Measurements from ENCODE around the gene ATAD5.
A peak's percentile ranks its signal among the peaks of the same experiment; 100 is the strongest.
"Not testable (repeated sequence)": the region's sequence is repeated elsewhere in the genome, so short reads cannot be mapped to it uniquely, and the experiment has no call there.

Gene ATAD5

DNA sequence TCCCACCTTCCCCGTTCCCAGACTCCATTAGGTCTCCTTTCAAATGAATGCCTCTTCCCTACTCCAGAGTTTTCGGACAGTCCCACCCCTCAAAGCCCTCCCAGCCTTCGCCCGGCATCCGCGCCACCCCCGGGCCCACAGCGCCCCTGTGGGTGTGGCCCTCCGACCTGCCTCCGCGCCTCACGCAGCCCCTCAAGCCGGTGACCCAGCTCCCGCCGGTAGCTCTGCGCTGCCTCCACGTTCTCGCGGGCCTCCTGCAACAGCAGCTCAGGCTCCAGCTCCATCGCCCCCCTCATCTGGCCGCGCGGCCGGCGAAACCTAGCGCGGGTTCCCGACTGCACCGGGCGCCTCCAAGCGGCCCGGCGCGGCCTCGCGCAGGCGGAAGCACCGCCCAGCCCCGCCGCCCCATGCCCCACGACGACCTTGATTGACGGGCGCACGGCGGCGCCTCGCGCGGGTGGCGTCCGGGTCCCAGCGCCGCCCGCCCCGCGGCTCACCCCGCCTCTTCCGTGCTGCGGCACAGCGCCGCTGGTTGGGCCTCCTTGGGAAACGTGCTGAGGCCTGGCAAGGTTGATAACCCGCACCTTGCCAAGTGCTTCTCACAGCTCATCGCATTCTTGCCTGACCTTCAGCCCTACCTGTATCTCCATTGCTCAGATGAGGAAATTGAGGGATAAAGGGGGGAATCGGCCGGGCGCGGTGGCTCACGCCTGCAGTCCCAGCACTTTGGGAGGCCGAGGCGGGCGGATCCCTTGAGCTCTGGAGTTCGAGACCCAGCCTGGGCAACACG is 7.2 kb upstream of the ATAD5 start, which contains the start of gene CRLF3:
CRLF3 (minus strand) TSS at position 337 of the 790 bp plus-strand sequence; CDS start at position 296, 41 bp downstream.
- peak; percentile 93 for DNase-seq

DNA sequence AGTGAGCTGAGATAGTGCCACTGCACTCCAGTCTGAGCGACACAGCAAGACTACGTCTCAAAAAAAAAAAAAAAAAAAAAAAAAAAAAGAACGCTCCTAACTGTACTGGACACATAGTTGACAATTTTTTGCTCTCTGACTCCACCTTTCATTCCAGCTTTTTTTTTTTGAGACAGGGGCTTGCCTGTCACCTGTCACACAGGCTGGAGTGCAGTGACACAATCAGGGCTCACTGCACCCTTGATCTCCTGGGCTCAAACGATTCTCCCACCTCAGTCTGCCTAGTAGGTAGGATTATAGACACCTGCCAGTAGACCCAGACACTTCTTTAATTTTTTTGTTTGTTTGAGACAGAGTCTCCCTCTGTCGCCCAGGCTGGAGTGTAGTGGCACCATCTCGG is 4.7 kb upstream of the ATAD5 start:
- no peak for DNase-seq

DNA sequence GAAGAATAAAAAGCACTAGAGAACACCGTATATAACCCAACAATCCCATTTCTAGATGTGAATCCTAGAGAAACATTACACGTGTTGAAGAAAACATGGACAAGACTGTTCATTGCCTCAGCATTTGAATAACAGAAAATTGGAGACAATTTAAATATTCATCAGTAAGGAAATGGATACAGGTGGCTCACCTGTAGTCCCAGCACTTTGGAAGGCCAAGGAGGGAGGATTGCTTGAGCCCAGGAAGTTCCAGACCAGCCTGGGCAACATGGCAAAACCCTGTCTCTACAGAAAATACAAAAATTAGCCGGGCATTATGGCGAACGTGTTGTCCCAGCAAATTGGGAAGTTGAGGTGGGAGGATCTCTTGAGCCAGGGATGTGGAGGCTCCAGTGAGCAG is 2.7 kb upstream of the ATAD5 start:
- no peak for DNase-seq

DNA sequence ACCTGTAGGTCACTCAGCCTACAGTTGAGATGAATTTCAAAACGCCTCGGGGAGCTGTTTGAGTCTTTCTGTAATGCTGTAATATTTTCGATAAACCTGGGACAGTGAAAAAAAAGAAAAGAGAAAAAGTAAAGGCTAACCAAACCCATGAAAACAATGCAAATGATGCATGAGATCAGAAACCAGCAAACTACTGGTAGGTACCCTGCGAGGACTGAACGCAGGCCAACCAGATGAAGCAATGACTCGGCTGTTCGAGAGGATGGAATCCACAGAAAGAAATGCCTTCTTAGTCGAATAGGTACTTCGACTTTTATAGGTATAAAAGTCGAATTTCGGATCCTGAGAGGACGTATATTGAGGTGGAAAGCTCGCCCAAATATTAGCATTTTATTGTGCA is 509 bp upstream of the ATAD5 start:
- no peak for DNase-seq

DNA sequence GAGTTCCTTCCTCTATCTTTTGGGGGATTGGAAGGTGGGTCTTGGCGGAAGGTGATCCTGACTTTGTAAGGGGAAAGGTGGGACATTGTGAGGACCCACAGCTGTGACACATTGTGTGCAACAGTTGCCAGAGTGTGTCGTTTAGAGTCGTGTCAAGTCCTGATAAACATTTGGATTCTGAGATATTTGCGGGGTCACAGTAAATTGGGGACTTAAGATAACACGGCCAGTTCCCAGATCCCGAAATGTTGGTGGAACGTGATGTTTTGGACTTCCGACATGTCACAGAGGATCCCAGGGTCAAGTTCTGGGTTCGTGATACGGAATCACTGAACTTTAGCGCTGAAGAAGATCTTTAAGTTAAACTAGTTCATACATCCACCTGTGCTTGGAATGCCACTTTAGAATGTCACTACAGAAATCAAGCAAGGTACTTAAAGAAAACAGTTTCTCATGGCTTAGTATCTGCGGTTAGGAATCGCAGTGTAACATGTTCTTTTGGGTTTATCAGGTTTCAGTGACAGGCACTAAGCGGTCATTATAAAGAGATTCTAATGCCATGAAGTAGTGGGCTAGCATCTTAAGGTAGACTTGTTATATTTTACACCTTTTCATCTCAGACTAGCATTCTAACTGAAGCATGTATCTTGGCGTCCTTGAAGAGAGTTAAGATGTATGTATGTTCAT is 815 bp downstream of the ATAD5 start:
- no peak for DNase-seq

DNA sequence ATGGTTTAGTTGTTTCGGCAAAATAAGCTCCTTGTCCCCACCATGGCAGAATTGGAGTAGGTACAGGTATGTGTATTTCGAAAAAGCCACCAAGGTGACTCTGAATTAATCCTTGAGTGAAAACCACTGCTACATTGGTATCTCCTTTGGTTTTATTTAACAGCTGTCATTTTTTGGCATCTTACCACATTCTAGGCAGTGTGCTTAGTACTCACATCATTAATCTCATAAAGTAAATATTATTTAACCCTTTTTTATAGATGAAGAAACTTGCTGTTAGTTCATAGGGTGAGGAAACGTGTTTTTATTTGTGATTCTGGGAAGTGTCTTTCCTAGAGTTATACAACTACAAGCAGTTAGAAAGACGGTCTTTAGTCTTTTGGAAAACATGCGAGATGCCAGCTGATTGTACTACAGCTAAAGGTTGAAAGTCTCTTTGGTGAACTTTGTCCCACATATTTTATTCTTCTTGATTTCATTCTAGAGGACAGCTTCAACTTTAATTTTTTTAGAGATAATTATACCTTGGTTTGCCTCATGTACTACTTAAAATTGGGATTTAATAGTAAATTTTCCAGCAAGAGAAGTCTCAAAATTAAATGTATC is 6.5 kb downstream of the ATAD5 start:
- DNase-seq, result no peak

DNA sequence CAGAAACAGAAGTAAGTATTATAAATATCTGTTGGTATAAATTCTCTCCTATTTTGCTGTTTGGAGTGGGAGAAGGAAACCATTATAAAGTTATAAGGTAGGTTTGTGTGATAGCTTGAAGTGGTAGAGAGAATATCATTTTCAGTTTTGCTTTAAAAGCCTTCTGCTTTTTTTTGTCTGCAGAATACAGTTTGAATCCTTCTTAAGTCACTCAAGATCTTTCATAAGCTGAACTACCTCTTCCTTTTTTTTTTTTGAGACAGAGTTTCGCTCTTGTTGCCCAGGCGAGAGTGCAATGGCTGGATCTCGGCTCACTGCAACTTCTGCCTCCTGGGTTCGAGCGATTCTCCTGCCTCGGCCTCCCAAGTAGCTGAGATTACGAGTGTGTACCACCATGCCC is 9.0 kb downstream of the ATAD5 start:
- DNase-seq, result no peak

- no peak for DNase-seq
Observed at GRCh38 chr17:30848021-30848420, 16.3 kb downstream of the ATAD5 start.

DNA sequence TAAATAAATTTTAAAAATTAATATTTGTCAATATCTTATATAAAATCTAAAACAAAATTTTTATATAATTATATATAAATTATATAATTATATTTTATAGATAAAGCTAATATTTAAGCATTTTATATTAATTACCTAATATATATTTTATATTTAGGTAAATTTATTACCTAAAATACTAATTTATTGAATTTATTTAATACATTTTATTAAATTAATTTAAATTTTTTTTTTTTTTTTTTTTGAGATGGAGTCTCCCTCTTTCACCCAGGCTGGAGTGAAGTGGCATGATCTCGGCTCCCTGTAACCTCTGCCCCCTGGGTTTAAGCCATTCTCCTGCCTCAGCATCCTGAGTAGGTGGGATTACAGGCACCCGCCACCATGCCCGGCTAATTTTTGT is 22.4 kb downstream of the ATAD5 start:
- no peak for DNase-seq

DNA sequence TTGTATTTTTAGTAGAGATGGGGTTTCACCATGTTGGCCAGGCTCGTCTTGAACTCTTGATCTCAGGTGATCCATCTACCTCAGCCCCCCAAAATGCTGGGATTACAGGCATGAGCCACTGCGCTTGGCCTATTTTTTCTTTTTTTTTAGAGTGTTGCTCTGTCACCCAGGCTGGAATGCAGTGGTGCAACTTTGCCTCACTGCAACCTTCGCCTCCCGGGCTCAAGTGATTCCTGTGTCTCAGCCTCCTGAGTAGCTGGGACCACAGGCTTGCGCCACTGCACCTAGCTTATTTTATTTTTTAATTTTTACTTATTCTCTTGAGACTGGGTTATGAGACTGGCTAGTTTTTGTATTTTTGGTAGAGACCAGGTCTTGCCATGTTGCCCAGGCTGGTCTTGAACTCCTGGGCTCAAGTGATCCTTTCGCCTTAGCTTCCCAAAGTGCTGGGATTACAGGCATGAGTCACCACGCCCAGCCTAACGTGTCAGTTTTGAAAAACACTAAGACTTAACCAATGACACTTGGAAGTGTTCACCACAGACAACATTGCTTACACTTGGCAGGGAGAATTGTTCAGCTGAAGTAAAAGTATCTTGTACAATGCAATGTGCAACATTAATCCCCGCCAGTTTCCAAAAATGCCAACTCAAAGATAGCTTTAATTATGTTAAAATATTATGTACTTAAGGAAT is 26.9 kb downstream of the ATAD5 start:
- DNase-seq, result peak; percentile 4

DNA sequence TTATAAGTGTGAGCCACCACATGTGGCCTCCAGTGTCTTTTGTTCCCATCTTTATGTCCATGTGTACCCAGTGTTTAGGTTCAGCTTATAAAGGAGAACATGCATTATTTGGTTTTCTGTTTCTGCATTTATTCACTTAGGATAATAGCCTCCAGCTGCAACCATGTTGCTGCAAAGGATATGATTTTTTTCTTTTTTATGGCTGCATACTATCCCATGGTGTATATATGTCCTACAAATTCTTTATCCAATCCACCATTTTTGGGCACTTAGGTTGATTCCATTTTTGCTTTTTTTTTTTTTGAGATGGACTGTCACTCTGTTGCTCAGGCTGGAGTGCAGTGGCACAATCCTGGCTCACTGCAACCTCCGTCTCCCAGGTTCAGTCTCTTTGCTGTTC is 32.9 kb downstream of the ATAD5 start:
- DNase-seq, result no peak

DNA sequence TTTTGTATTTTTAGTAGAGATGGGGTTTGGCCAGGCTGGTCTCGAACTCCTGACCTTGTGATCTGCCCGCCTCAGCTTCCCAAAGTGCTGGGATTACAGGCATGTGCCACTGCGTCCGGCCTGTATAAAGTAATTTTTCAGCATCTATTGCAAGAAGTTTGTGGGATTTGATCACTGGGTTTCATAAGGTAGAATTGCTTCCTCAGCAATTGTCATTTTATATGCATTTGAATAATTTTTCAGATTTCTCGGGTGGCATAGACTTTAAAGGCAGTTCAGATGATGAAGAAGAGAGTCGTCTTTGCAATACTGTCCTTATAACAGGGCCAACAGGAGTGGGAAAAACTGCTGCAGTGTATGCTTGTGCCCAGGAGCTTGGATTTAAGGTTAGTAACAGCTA is 37.2 kb downstream of the ATAD5 start:
- DNase-seq, result no peak

DNA sequence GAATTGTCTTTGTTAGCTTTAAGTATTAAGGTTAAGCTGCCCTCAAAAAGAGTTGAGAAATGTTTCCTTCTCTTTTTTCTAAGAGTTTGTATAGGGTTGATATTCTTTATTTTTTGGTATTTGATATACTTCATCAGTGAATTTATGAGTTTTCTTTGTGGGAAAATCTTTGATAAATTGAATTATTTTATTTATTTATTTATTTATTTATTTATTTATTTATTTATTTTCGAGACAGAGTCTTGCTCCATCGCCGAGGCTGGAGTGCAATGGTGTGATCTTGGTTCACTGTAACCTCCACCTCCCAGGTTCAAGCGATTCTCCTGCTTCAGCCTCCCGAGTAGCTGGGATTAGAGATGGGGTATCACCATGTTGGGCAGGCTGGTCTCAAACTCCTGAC is 54.4 kb downstream of the ATAD5 start:
- DNase-seq, result no peak

DNA sequence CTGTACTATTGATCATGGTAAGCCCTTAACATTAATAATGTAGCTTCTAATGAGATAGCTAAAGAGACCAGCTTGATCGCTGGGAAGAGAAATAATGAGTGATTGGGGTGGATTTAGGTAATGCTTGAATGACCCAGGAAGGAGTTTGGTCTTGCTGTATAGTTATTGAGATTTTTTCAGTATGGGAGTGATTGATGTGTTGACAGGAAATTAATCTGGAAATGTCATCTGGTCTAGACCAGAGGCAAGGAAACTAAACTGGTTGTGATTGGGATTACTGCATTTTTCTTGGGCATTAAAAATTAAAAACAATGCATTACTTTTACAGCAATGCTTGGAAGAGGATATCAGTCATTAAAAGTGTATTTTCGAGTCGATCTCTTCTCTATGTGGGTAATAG is 62.5 kb downstream of the ATAD5 start:
- no peak for DNase-seq

GRCh38 chr17:30897311-30897710 is 65.5 kb downstream of the ATAD5 start:
- no peak for DNase-seq

DNA sequence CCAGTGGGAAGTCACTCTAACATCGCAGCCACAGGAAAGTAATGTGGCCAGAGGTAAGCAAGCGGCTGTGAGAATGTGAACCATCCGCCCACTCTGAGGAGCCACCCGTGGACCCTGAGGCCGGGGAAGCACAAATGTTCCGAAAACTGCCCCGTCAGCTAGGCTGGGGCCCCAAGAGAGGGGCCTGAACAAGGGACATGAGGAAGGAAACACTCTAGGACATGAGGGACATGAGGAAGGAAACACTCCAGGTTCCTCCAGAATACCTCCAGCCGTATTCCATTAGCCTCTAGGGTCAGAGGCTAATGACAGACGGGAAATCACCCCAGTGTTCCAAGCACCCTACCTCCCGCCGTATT is 74.0 kb downstream of the ATAD5 start:
- DNase-seq, result peak; percentile 2

- peak; percentile 92 for DNase-seq
Observed at GRCh38 chr17:30906101-30906911, 74.5 kb downstream of the ATAD5 start, which contains the start of gene TEFM. Gene TEFM (minus strand): TSS chr17:30906238. CDS start chr17:30906198, 40 bp downstream.

DNA sequence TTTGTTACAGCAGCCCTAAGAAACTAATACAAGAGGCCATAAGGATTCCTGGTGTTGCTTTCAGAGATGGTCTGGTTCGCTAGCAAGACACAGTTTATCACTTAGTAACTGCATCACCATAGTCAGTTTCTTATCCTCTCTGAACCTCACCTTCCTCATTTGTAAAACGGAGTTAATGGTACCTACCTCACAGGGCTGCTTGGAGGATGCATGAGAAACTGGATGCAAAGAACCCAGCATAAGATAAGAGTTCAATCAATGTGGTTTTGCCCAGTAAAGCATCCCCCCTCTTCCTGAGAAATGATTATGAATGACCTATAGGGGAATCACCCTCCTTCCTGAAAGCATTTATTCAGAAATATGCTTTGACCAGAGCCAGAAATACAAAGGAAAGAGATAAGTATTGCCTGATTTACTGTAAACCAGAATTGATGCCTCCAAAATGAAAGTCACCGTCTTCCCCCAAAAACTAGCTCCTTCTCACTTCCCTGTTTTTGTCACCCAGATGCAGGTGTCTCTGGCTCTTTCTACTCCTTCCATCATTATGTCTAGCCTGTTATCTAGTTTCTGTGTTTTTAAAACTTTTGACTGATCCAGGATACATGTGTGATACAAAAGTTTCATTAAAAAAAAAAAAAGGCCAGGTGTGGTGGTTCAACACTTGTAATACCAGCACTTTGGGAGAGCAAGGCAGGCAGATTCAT is 77.1 kb downstream of the ATAD5 start:
- no peak for DNase-seq

DNA sequence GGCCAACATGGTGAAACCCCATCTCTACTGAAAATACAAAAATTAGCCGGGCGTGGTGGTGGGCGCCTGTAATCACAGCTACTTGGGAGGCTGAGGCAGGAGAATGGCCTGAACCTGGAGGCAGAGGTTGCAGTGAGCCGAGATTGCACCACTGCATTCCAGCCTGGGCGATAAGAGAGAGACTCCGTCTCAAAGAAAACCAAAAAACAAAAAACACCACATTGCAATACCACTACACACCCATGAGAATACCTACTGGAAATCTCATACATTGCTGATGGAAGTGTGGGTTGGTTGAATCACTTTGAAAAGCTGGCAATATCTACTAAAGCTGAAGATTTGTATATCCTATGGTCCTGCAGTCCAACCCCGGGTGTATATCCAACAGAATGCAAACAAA is 78.4 kb downstream of the ATAD5 start:
- DNase-seq, result not testable (repeated sequence)

- no peak for DNase-seq
Observed at GRCh38 chr17:30913955-30914354, 82.2 kb downstream of the ATAD5 start.

DNA sequence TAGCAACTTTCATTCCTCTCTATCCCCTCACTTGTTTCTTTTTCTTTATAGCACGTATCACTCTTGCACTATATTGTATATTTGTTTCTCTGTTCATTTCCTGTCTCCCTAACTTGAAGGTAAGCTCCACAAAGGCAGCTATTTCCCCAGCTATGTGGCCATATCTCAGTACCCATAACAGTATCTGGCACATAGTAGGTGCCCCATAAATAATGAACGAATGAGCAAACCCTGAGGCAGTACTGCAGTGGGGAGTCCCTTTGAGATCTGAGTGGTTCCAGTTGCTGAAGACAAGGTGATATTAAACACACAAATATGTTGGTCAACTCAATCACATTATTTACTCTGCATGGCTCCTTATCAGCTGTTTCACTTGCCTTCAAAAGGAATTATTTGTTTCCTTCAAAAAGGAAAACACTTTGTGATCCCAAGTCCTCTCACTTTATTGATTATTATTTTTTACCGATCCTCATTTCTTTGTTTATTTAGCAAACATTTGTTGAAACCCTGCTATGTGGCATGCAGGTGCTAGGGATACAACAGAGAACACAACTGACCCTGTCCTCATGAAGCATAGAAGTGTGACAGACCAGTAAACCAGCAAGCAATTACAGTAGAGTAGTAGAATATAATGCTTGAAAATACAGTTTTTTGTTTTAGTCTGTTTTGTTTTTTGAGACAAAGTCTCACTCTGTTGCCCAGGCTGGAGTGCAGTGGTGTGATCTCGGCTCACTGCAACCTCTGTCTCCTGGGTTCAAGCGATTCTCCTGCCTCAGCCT is 84.3 kb downstream of the ATAD5 start:
- DNase-seq, result no peak
